RWPE1 (cell line): Measurements from ENCODE around the gene TBCK.

Source experiments
- CTCF ChIA-PET: fragments of 350-600 bp; sonication (Branson Sonifier 250); formaldehyde crosslinking; extraction: SDS; loops from one replicate; lab custom pipeline; 2021; lab: Yijun Ruan, JAX
- POLR2A ChIA-PET: fragments of 400-600 bp; formaldehyde crosslinking; extraction: SDS; loops from one replicate; lab custom pipeline; 2020; ENCODE audit warnings: antibody characterized with exemption; ENCODE audit not compliant: low non-redundant PET; lab: Yijun Ruan, JAX
- DNase-seq: peaks from one replicate; pipeline ENCODE4 v3.0.0; 2012; ENCODE audit warnings: low spot score
- H3K27ac ChIP-seq: fragments of 450-650 bp; 2 replicates; pipeline ENCODE4 v1.5.1; 2017
- CTCF ChIP-seq: fragments of 450-650 bp; conservative IDR thresholded peaks from 2 replicates; pipeline ENCODE4 v1.5.1; 2017; ENCODE audit warnings: low read depth, mild to moderate bottlenecking

TBCK gene

GRCh38 chr4:106049490-106049889, 266.5 kb downstream of the TBCK start:
- no peak for DNase-seq
- ChIA-PET POLR2A (no interaction called here), CTCF (no interaction called here)
- no peak for TF ChIP-seq CTCF
- no peak overlapping the region for H3K27ac ChIP-seq

GRCh38 chr4:106048250-106048971, 267.6 kb downstream of the TBCK start:
- no peak for DNase-seq
- TF ChIP-seq CTCF, result no peak
- ChIA-PET POLR2A (no interaction called here), CTCF (no interaction called here)
- H3K27ac ChIP-seq, result no peak overlapping the region

- POLR2A ChIA-PET, result no interaction called here
- no peak for DNase-seq
- no peak overlapping the region for H3K27ac ChIP-seq
- TF ChIP-seq CTCF, result no peak
- CTCF ChIA-PET, result no interaction called here
Observed at GRCh38 chr4:106046083-106046482, 269.9 kb downstream of the TBCK start.

GRCh38 chr4:106041294-106042002, 274.6 kb downstream of the TBCK start:
- no peak for DNase-seq
- ChIA-PET CTCF (no interaction called here), POLR2A (no interaction called here)
- TF ChIP-seq CTCF, result no peak
- no peak overlapping the region for H3K27ac ChIP-seq

GRCh38 chr4:106039796-106040195, 276.2 kb downstream of the TBCK start:
- POLR2A ChIA-PET, result no interaction called here
- DNase-seq, result no peak

GRCh38 chr4:106038908-106039307, 277.1 kb downstream of the TBCK start:
- POLR2A ChIA-PET, result no interaction called here
- no peak for DNase-seq
- H3K27ac ChIP-seq, result no peak overlapping the region
- CTCF ChIA-PET, result no interaction called here
- TF ChIP-seq CTCF, result no peak

More at GRCh38 chr4:106039796-106040195, 276.2 kb downstream of the TBCK start:
- no peak overlapping the region for H3K27ac ChIP-seq
- no peak for TF ChIP-seq CTCF
- CTCF ChIA-PET, result no interaction called here
